HG03342 (cell line): ENCODE data around the gene SNX17.
"Not testable (repeated sequence)": the region's sequence is repeated elsewhere in the genome, so short reads cannot be mapped to it uniquely, and the experiment has no call there.

Source experiments
- ATAC-seq: cut with Tn5 transposase; IDR thresholded peaks from one replicate; pipeline ENCODE4 v1.9.1; 2021; ENCODE audit warnings: mild to moderate bottlenecking, moderate library complexity; ENCODE audit not compliant: unreplicated experiment

Gene SNX17

GRCh38 chr2:27390822-27391679 is 20.6 kb downstream of the SNX17 start:
- no peak for ATAC-seq

GRCh38 chr2:27393225-27393624 is 22.8 kb downstream of the SNX17 start:
- ATAC-seq: no peak

DNA sequence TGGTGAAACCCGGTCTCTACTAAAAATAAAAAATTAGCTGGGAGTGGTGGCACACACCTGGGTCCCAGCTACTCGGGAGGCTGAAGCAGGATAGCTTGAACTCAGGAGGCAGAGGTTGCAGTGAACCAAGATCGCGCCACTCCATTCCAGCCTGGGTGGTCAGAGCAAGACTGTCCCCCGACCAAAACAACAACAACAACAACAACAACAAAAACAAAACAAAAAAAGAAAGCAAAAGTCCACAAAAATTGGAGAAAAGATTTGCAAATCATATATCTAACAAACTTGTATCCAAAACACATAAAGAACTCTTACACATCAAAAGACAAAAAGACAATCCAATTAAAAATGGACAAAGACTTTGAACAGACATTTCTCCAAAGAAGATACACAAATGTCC is 28.5 kb downstream of the SNX17 start:
- no peak for ATAC-seq

- ATAC-seq: no peak
Observed at GRCh38 chr2:27400348-27401135, 30.1 kb downstream of the SNX17 start.

GRCh38 chr2:27407798-27408491 is 37.5 kb downstream of the SNX17 start:
- no peak for ATAC-seq

GRCh38 chr2:27408601-27409320 is 38.3 kb downstream of the SNX17 start:
- ATAC-seq: peak; percentile 20

DNA sequence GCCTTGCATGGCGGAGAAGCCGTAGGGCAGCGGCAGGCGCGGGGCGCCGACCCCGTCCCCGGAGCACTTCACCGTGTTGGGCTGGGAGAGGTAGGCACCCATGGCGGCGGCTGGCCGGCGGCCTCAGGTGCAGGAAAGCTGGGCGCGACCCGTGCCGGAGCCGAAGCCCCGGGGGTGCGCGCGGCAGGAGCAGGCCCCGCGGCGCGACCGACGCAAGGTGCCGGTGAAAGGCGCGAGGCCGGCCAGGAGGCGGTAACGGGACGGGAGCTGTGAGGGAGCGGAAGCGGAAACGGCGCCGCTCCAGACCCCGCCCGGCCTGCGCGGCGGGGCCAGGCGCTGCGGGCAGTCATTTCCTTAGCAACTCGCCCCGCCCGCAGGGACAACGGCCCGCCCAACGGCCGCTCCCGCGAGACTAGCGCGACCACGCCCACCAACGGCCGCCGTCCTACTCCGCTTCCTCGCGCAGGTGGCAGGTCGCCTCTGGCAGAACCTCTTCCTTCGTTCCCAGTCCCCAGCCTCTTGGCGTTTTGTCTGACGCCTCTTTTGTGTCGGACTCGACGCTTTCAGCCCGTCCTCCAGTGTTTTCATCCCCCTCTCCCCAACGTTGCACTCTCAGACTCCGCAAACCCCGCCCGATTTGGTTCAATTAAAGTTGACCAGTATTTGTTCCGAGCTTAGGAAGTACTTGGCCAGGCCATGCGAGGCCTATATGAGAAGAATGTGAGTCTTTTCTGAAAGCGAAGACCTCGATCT is 39.1 kb downstream of the SNX17 start, which contains the start of gene PPM1G:
Gene PPM1G (minus strand): TSS at position 271 of the 753 bp plus-strand sequence. CDS start 169 bp downstream, at position 102.
- peak; percentile 93 for ATAC-seq

GRCh38 chr2:27412419-27413152 is 42.2 kb downstream of the SNX17 start:
- no peak for ATAC-seq

DNA sequence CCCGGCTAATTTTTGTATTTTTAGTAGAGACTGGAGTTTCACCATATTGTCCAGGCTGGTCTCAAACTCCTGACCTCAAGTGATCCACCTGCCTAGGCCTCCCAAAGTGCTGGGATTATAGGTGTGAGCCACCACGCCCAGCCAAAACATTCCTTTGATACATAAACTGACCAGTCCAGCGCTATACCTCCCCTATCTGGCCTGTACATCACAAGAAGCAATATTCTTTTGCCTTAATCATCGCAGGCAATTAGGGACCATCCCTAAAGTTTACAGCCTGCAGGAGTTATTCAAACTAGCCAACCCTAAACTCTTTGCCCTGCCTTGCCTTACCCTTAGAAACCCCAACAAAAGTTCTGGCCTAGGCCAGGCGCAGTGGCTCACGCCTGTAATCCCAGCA is 45.7 kb downstream of the SNX17 start:
- ATAC-seq: no peak

- no peak for ATAC-seq
Observed at GRCh38 chr2:27420996-27421395, 50.6 kb downstream of the SNX17 start.

DNA sequence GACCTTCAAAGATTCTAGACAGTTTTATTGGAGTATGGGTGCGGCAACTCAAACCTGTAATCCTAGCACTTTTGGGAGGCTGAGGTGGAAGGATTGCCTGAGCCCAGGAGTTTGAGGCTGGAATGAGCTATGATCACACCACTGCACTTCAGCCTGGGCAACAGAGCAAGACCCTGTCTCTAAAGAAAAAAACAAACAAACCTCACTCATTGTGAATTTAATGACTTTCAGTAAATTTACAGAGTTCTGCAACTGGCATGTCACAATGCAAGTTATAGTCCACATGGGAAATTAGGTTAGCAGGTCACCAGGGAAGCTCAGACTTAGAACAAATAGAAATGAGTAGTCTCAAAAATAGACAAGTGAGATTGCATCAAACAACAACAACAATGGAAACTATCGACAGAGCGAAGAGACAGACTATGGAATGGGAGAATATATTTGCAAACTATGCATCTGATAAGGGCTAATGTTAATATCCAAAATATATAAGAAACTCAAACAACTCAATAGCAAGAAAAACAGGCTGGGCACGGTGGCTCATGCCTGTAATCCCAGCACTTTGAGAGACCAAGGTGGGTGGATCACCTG is 51.3 kb downstream of the SNX17 start:
- ATAC-seq: no peak

DNA sequence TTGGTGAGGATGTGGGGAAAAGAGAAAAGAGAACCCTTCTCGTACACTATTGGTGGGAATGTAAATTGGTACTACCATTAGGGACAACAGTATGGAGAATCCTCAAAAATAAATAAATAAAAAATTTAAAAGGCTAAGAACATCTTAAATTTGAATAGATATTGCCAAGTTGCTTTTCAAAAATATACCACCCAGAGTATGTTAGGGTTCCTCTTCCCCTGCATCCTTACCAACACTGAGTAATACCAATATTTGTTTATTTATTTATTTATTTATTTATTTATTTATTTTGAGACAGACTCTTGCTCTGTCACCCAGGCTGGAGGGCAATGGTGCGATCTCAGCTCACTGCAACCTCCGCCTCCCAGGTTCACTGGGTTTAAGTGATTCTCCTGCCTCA is 52.5 kb downstream of the SNX17 start:
- ATAC-seq: no peak

- ATAC-seq: not testable (repeated sequence)
Observed at GRCh38 chr2:27425039-27425438, 54.6 kb downstream of the SNX17 start.
